Astrocyte of the cerebellum (primary cell): ENCODE measurements around the gene MIS12.

Experiments used
- DNase-seq: peaks from one replicate; pipeline ENCODE4 v3.0.0-alpha.2; 2011; ENCODE audit warnings: low read depth
- H3K4me3 ChIP-seq: 2 replicates; pipeline ENCODE4 v1.5.1; 2011; ENCODE audit warnings: mild to moderate bottlenecking, low read depth, low read length, moderate library complexity
- in situ Hi-C: cut with HindIII; loops from 2 replicates; pipeline ENCODE4 v1.10.0; 2017; ENCODE audit warnings: low sequenced_read_pairs
- TF ChIP-seq, protein P1 (sequence below): IDR thresholded peaks from 2 replicates; pipeline ENCODE4 v1.5.1; 2012; ENCODE audit warnings: low read length, low read depth, moderate library complexity, mild to moderate bottlenecking; ENCODE audit errors: missing control alignments

MIS12 gene

DNA sequence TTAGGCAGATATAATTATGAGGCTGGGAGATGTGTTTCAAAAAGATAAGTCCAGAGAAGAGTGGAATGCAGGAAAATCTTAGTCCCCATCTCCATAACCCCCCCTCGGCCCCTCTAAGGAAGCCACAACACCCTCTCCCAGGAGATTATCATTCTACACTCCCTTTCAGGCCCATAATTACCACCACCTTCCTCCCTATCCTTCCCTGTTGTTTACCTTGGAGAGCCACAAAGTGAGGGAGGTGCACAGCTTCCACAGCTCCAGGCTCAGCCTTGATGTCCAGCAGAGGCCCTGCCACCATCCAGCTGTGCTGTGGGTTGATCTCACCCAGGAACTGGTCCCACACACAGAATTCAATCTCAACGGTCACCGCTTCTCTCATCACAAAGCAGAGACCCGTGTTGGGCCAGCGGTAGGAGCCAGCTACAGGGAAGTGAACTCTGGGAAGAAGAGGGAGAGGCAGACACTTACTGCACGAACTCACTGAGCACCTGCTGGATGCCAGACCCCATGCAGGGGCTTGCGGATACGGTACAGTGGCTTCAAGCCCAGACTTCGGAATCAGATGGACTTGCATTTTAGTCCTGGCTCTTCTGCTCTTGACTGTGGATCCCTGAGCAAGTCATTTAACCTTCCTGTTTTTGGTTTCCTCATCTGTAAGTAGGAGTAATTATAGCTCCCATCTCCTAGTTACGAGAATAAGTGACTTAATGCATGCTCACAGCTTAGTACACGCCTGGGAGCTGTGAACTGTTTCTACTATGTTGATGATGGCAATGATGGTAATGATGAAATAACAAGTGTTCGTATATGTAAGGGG, 44.1 kb downstream of the MIS12 start:
- TF ChIP-seq, protein P1, sequence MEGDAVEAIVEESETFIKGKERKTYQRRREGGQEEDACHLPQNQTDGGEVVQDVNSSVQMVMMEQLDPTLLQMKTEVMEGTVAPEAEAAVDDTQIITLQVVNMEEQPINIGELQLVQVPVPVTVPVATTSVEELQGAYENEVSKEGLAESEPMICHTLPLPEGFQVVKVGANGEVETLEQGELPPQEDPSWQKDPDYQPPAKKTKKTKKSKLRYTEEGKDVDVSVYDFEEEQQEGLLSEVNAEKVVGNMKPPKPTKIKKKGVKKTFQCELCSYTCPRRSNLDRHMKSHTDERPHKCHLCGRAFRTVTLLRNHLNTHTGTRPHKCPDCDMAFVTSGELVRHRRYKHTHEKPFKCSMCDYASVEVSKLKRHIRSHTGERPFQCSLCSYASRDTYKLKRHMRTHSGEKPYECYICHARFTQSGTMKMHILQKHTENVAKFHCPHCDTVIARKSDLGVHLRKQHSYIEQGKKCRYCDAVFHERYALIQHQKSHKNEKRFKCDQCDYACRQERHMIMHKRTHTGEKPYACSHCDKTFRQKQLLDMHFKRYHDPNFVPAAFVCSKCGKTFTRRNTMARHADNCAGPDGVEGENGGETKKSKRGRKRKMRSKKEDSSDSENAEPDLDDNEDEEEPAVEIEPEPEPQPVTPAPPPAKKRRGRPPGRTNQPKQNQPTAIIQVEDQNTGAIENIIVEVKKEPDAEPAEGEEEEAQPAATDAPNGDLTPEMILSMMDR, result no peak
- no peak overlapping the region for H3K4me3 ChIP-seq
- in situ Hi-C loops, result no loop called here
- DNase-seq, result no peak

DNA sequence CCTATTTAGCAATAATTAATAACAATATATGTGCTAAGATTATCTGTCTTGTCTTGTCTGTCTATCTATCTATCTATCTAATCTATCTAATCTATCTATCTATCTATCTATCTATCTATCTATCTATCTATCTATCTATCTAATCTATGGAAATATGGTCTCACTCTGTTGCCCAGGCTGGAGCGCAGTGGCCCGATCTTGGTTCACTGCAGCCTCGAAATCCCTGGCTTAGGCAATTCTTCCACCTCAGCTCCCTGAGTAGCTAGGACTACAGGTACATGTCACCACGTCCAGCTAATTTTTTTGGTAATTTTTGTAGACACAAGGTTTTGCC, 44.7 kb downstream of the MIS12 start:
- in situ Hi-C loops, result no loop called here
- DNase-seq, result no peak

DNA sequence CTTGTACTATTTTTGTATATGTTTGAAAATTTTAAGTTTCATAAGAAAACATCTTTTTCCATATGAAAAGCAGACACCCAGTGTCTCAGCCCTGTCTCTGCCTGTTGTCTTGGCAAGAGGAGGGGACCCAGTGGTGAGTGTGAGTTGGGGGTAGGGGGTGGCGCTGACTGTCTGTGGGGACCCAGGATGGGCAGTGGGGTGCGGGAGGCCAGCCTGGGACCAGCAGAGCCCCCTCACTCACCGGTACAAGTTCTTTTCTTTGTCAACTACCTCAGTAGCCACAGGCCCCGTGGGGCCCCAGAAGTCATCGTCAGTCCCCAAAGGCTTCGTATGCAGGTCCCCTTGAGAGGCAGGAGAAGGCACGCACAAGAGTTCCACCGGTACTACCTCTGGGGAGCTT, 46.2 kb downstream of the MIS12 start:
- DNase-seq, result no peak
- in situ Hi-C loops, result no loop called here
- H3K4me3 ChIP-seq, result no peak overlapping the region
- TF ChIP-seq, protein P1, result no peak

More for the DNA sequence above, 44.7 kb downstream of the MIS12 start:
- no peak overlapping the region for H3K4me3 ChIP-seq
- TF ChIP-seq, protein P1, result no peak

DNA sequence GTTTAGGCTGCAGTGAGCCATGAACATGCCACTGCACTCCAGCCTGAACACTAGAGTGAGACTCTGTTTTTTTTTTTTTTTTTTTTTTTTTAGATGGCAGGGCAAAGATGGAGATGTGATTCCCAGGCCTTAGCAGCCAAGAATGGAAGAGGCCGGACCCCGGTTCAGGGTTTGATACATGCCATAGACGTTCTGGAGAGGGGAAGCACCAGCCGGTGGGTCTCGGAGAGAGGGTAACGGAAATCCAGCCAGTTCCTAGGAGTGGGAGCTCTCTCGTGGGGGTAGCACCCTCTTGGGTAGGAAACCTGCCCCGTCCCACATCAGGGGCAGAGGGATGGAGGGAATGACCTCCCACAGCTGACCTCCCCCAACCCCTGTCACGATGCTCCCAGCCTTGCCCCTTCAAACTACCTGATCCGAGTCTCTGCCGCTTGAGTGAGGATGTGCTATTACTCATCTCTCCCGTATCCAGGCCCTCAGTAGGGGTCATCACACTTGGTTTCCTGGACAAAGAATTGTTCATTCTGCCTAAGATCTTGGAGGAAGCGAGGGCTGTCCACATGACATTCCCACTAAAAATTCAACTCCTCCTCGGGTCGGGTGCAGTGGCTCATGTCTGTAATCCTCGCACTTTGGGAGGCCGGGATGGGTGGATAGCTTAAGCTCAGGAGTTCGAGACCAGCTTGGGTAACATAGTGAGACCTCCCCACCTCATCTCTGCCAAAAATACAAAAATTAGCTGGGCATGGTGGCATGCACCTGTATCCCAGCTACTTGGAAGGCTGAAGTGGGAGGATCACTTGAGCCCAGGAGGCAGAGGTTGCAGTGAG, 47.3 kb downstream of the MIS12 start:
- TF ChIP-seq, protein P1, result no peak
- no peak for DNase-seq
- in situ Hi-C loops, result no loop called here
- H3K4me3 ChIP-seq, result no peak overlapping the region

DNA sequence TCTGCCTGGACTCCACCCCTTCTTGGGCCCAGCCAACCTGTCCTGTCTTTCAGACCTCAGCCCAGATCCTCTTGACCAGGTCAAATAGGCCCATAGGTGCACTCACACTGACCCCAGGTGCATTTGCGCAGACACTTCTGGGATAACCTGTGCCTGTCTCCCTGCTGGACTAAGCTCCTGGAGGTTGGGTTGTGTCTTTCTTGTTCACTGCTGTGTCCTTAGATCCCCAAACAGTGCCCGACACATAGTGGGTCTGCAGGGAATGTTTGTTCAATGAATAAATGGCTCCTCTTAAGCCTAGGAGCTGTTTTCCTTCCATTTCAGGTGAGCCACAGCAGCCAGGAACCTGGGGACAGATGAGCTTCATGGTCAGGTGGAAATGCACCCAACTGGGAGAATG, 49.1 kb downstream of the MIS12 start:
- DNase-seq, result no peak
- in situ Hi-C loops, result no loop called here
- TF ChIP-seq, protein P1, result no peak
- H3K4me3 ChIP-seq, result no peak overlapping the region

DNA sequence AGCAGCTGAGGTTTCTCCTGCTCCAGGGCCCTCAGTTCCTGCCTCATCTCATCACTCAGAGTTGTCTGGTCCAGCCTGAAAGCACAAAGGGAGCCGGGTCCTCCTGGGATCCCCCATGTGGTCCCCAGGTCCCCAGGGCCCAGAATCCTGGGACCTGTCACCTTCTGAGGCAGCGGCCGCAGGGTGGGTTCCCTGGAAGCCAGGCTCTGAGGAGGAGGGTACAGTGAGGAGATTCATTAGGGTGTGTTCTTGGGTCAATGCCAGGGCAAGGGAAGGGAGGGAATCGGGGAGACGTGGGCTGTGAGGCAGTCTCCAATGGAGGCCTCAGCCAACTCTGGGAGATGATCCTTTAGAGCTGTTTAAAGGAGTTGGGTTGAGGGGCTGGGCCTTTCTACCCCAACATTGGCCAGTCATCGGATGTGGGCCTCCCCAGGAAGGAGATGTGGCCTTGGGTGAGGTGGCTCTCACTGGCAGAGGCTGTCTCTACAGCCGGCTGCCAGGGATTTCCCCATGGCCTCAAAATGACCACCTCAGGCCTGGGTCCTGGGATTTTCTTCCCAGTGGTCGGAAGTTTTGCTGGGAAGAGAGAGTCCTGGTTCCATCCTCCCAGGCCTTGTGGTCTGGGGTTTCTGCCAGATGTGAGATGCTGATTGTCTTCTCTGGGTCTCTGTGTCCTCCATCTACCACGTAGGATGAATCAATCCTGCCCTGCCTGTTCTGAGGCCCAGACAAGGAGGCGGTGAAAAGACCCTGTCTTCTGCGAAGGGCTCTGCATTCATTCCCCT, 50.7 kb downstream of the MIS12 start:
- H3K4me3 ChIP-seq, result no peak overlapping the region
- TF ChIP-seq, protein P1, result no peak
- in situ Hi-C loops, result no loop called here
- DNase-seq, result peak; percentile 18
